OCI-LY7 (cell line): Measurements from ENCODE around the gene DEPP1. TPM values are rescaled to one million over a fixed set of nuclear protein-coding genes. Genes with fewer than 3 reads are reported as not detected.

Source experiments
- BruUV-seq: library from RNA; stranded (reverse); fragments of 400-500 nt; replicated peaks from 2 replicates; lab custom pipeline; 2021; lab: Mats Ljungman, UMichigan
- CTCF ChIA-PET: fragments of 300-600 bp; sonication (Branson Sonifier 250); formaldehyde crosslinking; loops from one replicate; lab custom pipeline; 2022; ENCODE audit warnings: antibody characterized with exemption; ENCODE audit not compliant: unreplicated experiment; lab: Charles Lee
- POLR2A ChIA-PET: fragments of 300-600 bp; sonication (Branson Sonifier 250); formaldehyde crosslinking; loops from one replicate; lab custom pipeline; 2022; ENCODE audit warnings: antibody characterized with exemption; lab: Charles Lee
- DNase-seq: peaks from one replicate; pipeline ENCODE4 v3.0.0-alpha.2; 2015; ENCODE audit warnings: low spot score
- H2AFZ ChIP-seq: fragments of 200-600 bp; sonication (generic), shearing (Covaris generic); 2 replicates; pipeline ENCODE4 v1.6.1; 2014; ENCODE audit warnings: mild to moderate bottlenecking, antibody characterized with exemption, low read length, moderate library complexity
- H3K27ac ChIP-seq: fragments of 200-600 bp; sonication (generic); 2 replicates; pipeline ENCODE4 v1.5.1; 2014; ENCODE audit warnings: mixed run types, low read depth, mild to moderate bottlenecking, moderate library complexity, low read length, inconsistent platforms; ENCODE audit not compliant: poor library complexity, severe bottlenecking
- H3K36me3 ChIP-seq: fragments of 200-600 bp; sonication (generic); 2 replicates; pipeline ENCODE4 v1.6.1; 2014; ENCODE audit warnings: mild to moderate bottlenecking, antibody characterized with exemption, low read length, moderate library complexity, mixed read lengths; ENCODE audit not compliant: insufficient read depth
- H3K4me1 ChIP-seq: fragments of 200-600 bp; sonication (generic); 2 replicates; pipeline ENCODE4 v1.5.1; 2014; ENCODE audit warnings: mild to moderate bottlenecking, low read length; ENCODE audit not compliant: insufficient read depth, poor library complexity, severe bottlenecking
- H3K4me2 ChIP-seq: fragments of 200-600 bp; sonication (generic); 2 replicates; pipeline ENCODE4 v1.6.1; 2014; ENCODE audit warnings: mild to moderate bottlenecking, low read length
- H3K4me3 ChIP-seq: fragments of 200-600 bp; sonication (generic); 2 replicates; pipeline ENCODE4 v1.5.1; 2014; ENCODE audit warnings: mild to moderate bottlenecking, low read depth, low read length; ENCODE audit not compliant: poor library complexity, severe bottlenecking
- H3K79me2 ChIP-seq: fragments of 200-600 bp; sonication (generic); 2 replicates; pipeline ENCODE4 v1.6.1; 2016; ENCODE audit warnings: low read depth, mild to moderate bottlenecking, low read length, moderate library complexity, mixed read lengths; ENCODE audit not compliant: insufficient read depth
- H3K9me2 ChIP-seq: fragments of 200-600 bp; sonication (generic); 2 replicates; pipeline ENCODE4 v1.6.1; 2016; ENCODE audit warnings: mild to moderate bottlenecking, low read length, mixed read lengths; ENCODE audit not compliant: insufficient read depth
- H3K9me3 ChIP-seq: fragments of 200-600 bp; sonication (generic); 2 replicates; pipeline ENCODE4 v1.6.1; 2014; ENCODE audit warnings: mild to moderate bottlenecking, mixed run types, low read length, mixed read lengths
- H4K20me1 ChIP-seq: fragments of 200-600 bp; sonication (generic); 2 replicates; pipeline ENCODE4 v1.6.1; 2014; ENCODE audit warnings: mild to moderate bottlenecking, antibody characterized with exemption, low read length, moderate library complexity, mixed read lengths; ENCODE audit not compliant: insufficient read depth
- EZH2phosphoT487 ChIP-seq: fragments of 200-600 bp; sonication (generic); IDR thresholded peaks from 2 replicates; pipeline ENCODE4 v1.6.1; 2018; ENCODE audit warnings: low read depth, borderline replicate concordance, mild to moderate bottlenecking, mixed run types, antibody characterized with exemption, low read length, moderate library complexity, mixed read lengths
- intact Hi-C: fragments of 100-400 bp; cut with micrococcal nuclease; formaldehyde crosslinking; loops from one replicate; pipeline ENCODE4 v1.10.0; 2022; ENCODE audit not compliant: unreplicated experiment
- total RNA-seq, 2 experiments: library from RNA; depleted of rRNA in 1 of 2; stranded (reverse); fragments of >200 nt in 1 of 2; shearing (Covaris generic) in 1 of 2; gene quantifications; 2 replicates each; pipeline ENCODE4 v1.2.3, GENCODE V29; 2014 to 2022
- TF ChIP-seq, protein P1 (sequence below): fragments of 200-600 bp; sonication (generic); conservative IDR thresholded peaks from 2 replicates; pipeline ENCODE4 v1.5.1; 2014; ENCODE audit warnings: mild to moderate bottlenecking, antibody characterized with exemption, low read length, moderate library complexity, mixed read lengths

Gene DEPP1
- total RNA-seq, 2 experiments from 2014 or later, result 0.09 TPM; not detected in 1

GRCh38 chr10:44954042-44954441 lies 24.6 kb downstream of the DEPP1 start:
- Histone ChIP-seq H3K9me3 (no peaks in the 10 kb centered on the region), H4K20me1 (no peaks in the 10 kb centered on the region), H3K27ac (no peak overlapping the region), H3K79me2 (no peaks in the 10 kb centered on the region), H3K36me3 (no peaks in the 10 kb centered on the region), H2AFZ (no peak overlapping the region), H3K4me2 (no peak overlapping the region), H3K9me2 (no peaks in the 10 kb centered on the region), H3K4me1 (peaks cover 8% of the 10 kb centered on the region), H3K4me3 (no peak overlapping the region)
- intact Hi-C loops, result no loop called here
- no TSS peak for BruUV-seq
- POLR2A ChIA-PET, result interaction anchor here (0.6 to 0.8 kb wide), 2 partner anchors 9 to 77 kb away, joined by 3 read pairs; no protein-coding TSS in a partner anchor
- TF ChIP-seq, protein P1, sequence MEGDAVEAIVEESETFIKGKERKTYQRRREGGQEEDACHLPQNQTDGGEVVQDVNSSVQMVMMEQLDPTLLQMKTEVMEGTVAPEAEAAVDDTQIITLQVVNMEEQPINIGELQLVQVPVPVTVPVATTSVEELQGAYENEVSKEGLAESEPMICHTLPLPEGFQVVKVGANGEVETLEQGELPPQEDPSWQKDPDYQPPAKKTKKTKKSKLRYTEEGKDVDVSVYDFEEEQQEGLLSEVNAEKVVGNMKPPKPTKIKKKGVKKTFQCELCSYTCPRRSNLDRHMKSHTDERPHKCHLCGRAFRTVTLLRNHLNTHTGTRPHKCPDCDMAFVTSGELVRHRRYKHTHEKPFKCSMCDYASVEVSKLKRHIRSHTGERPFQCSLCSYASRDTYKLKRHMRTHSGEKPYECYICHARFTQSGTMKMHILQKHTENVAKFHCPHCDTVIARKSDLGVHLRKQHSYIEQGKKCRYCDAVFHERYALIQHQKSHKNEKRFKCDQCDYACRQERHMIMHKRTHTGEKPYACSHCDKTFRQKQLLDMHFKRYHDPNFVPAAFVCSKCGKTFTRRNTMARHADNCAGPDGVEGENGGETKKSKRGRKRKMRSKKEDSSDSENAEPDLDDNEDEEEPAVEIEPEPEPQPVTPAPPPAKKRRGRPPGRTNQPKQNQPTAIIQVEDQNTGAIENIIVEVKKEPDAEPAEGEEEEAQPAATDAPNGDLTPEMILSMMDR, result no peak
- TF ChIP-seq EZH2phosphoT487, result no peak
- DNase-seq, result no peak
- CTCF ChIA-PET, result no interaction called here

DNA sequence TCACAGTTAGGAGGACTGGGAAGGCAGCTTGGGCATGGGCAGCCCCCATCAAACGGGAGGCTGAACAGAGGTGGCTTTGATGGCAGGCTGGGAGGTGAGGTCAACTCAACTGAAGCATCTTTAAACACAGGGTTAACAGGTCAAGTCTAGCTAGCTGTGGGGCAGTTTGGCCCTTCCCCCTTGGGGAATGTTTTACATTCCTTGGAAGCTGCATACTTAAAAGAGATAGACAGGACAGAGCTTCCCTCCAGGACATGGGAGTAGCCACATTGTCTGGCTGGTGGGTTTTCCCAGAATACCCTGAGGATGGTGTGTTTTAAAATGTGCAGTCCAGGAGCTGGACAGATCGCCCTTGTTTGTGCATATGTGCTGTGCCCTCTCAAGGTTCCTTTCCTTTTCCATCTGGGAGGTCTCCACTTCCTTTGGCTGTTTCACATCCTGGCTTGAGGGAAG lies 25.8 kb downstream of the DEPP1 start:
- Histone ChIP-seq H3K9me2 (no peaks in the 10 kb centered on the region), H3K36me3 (no peaks in the 10 kb centered on the region), H3K4me1 (peaks cover 12% of the 10 kb centered on the region), H3K4me3 (no peak overlapping the region), H3K79me2 (no peaks in the 10 kb centered on the region), H4K20me1 (no peaks in the 10 kb centered on the region), H3K9me3 (no peaks in the 10 kb centered on the region), H2AFZ (no peak overlapping the region), H3K4me2 (no peak overlapping the region), H3K27ac (no peak overlapping the region)
- no TSS peak for BruUV-seq
- POLR2A ChIA-PET, result interaction anchor here (0.8 kb wide), 2 partner anchors 10 to 11 kb away, joined by 3 read pairs; no protein-coding TSS in a partner anchor
- CTCF ChIA-PET, result no interaction called here
- DNase-seq, result no peak
- intact Hi-C loops, result no loop called here
- no peak for TF ChIP-seq EZH2phosphoT487
- TF ChIP-seq, protein P1, result no peak

- no peaks in the 10 kb centered on the region for H3K36me3 ChIP-seq
- H3K4me3 ChIP-seq, result no peak overlapping the region
- POLR2A ChIA-PET, result interaction anchor here (0.8 kb wide), 2 partner anchors 11 to 12 kb away, joined by 3 read pairs; no protein-coding TSS in a partner anchor
- H3K4me2 ChIP-seq, result no peak overlapping the region
- no peak for DNase-seq
- intact Hi-C loops, result no loop called here
- TF ChIP-seq, protein P1, result no peak
- TF ChIP-seq EZH2phosphoT487, result no peak
- peaks cover 16% of the 10 kb centered on the region for H3K4me1 ChIP-seq
- H3K27ac ChIP-seq, result no peak overlapping the region
- no peaks in the 10 kb centered on the region for H3K9me2 ChIP-seq
- no peaks in the 10 kb centered on the region for H3K79me2 ChIP-seq
- no peaks in the 10 kb centered on the region for H4K20me1 ChIP-seq
- CTCF ChIA-PET, result no interaction called here
- no peaks in the 10 kb centered on the region for H3K9me3 ChIP-seq
- BruUV-seq, result no TSS peak
- H2AFZ ChIP-seq, result no peak overlapping the region
These were observed 26.9 kb downstream of the DEPP1 start for GRCh38 chr10:44951576-44952226.
